Measurements from ENCODE around the gene CUL4B.
"Not testable (repeated sequence)": the region's sequence is repeated elsewhere in the genome, so short reads cannot be mapped to it uniquely, and the experiment has no call there.

CUL4B gene

GRCh38 chrX:120475447-120475846 lies 85.3 kb downstream of the CUL4B start:
- DNase-seq (ENCODE audit: low read depth in 2 of 2): peak; percentile 49 to 57

More at GRCh38 chrX:120475447-120475846, 85.3 kb downstream of the CUL4B start:
- TF ChIP-seq, protein P1, sequence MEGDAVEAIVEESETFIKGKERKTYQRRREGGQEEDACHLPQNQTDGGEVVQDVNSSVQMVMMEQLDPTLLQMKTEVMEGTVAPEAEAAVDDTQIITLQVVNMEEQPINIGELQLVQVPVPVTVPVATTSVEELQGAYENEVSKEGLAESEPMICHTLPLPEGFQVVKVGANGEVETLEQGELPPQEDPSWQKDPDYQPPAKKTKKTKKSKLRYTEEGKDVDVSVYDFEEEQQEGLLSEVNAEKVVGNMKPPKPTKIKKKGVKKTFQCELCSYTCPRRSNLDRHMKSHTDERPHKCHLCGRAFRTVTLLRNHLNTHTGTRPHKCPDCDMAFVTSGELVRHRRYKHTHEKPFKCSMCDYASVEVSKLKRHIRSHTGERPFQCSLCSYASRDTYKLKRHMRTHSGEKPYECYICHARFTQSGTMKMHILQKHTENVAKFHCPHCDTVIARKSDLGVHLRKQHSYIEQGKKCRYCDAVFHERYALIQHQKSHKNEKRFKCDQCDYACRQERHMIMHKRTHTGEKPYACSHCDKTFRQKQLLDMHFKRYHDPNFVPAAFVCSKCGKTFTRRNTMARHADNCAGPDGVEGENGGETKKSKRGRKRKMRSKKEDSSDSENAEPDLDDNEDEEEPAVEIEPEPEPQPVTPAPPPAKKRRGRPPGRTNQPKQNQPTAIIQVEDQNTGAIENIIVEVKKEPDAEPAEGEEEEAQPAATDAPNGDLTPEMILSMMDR (IDR thresholded peaks at IDR 0.05; ENCODE audit: low read depth, low read length): peak; percentile 49
- not testable (repeated sequence) for H3K4me3 ChIP-seq (replicated peaks in 1 of 2; ENCODE audit: low read depth in 2 of 2, low read length in 2 of 2)

Measured in cardiac fibroblast (primary cell).